Measurements from ENCODE around the gene SENP8.

The SENP8 gene

GRCh38 chr15:72113347-72114031 lies 4.7 kb upstream of the SENP8 start:
- DNase-seq, result no peak

DNA sequence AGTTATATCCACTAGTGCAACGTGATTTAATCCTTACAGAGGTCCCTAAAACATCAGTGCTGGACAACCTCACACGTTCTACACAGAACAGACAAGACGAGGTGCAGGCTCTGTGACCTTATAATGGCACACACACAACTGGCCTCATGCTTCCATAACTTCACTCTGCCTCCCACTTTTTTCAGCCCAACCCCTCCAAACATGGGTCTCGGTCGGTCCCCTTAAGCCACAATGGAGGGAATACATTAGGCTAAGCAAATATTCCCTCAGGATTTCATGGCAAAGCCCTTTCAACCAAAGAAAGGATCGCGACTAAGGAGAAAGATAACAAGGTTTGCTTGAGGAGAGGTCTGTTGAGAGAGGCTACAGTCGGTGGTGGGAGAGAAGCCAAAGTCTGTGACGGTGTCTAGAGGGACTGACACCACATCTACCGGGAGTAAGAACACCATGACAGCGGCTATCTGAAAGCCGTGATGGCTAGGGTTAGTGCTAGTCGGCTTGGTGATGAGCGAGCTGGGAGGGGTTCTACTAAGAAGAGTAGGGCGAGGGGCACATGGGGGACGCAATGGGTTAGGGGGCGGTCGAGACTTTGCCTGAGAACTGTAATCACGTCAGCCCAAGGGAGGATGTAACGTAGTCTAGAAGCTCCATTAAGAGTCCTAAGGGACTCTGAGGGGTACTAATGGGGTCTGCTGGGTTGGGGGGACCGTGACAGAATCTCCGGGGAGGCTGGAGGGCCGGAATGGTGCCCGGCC lies 1.3 kb upstream of the SENP8 start:
- DNase-seq, result no peak

DNA sequence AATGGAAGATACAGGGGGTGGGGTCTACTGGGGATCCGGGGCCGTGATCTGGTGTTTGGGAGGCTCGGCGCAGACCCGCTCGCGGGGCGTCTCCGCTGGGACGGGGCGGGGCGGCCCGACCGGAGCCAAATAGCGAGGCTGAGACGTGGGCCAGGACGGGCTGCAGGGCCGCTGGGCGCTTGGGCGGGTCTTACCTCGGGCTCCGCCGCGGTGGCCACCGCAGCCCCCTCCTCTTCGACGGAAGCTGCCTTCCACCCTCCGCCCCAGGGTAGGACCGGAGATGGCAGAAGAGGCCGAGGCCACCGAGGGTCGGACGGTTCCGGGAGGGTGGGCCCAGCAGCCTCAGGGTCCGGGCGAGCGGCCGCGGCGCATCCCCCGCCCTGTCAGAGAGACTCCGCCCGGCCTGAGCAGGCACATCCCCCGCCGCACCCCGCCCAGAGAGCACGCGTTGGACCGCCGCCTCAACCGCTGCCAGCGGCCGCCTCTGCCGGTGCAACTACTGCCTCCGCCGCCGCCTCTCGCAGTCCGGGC lies 652 bp upstream of the SENP8 start:
- DNase-seq, result no peak

DNA sequence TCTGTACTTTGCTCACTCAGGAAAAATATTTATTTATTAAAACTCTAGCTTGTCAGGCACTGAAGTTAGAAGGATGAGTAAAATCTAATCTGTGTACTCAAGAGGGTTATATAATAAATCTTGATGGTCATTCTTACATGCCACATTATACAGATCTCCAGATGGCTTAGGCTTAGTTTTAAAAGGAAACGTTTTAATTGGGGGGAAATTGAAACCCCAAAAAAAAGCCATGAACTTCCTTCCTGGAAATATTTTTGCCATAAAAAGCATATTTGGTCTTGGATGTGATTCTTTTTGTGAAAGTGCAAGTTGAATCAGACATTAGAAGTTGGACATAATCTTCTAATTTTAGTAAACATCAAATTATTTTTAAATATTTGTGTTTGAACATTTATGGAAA lies 6.0 kb downstream of the SENP8 start:
- no peak for DNase-seq

DNA sequence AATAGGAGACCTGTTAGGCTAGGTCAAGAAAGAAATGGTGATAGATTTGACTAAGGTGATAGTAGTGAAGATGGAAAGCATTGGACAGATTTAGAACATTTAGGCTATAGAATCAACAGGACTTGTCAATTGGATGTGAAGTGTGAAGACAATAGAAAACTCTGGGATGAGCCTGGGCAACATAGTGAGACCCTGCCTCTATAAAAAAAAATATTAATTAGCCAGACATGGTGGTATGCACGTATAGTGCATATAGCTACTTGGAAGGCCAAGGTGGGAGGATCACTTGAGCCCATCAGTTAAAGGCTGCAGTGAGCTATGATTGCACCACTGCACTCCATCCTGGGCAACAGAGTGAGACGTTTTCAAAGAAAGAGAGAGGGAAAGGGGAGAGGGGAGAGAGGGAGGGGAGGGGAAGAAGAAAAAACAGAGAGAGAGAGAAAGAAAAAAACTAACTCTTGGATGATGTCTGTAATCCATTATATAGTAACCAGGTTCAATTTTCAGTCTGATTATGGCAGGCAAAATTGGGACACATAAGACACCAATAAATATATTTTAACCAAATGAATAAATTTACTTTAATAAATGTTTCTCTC lies 9.6 kb downstream of the SENP8 start:
- DNase-seq, result no peak

DNA sequence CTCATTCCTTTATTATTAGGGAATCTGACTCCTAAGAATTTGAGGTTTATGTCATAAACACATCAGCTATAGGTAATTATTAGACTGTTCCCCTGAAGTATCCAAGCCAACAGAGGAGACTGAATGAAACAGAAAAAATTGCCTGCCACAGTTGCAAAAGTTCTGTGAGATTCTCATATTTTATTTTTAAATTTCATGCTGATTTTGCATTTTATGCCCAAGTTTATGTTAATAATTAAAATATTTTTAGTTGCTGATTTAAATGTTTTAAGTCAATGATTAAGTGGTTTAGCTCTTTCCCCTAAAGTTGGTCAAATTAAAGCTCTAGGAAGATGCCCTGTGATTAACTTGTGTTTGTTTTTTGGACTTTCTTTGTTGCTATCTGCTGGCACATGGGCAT lies 10.2 kb downstream of the SENP8 start:
- no peak for DNase-seq

GRCh38 chr15:72130272-72130671 lies 12.1 kb downstream of the SENP8 start:
- DNase-seq, result no peak

- no peak for DNase-seq
Measured at GRCh38 chr15:72131922-72132321, 13.7 kb downstream of the SENP8 start.

- DNase-seq, result no peak
Measured at GRCh38 chr15:72133211-72133610, 15.0 kb downstream of the SENP8 start.

- no peak for DNase-seq
Measured at GRCh38 chr15:72135719-72136118, 17.5 kb downstream of the SENP8 start.

- no peak for DNase-seq
Measured at GRCh38 chr15:72136170-72137051, 18.2 kb downstream of the SENP8 start.

DNA sequence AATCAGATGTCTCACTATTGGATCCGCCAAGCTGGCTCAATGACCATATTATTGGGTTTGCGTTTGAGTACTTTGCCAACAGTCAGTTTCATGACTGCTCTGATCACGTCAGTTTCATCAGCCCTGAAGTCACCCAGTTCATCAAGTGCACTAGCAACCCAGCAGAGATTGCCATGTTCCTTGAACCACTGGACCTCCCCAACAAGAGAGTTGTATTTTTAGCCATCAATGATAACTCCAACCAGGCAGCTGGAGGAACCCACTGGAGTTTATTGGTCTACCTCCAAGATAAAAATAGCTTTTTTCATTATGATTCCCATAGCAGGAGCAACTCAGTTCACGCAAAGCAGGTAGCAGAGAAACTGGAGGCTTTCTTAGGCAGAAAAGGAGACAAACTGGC lies 21.5 kb downstream of the SENP8 start:
- no peak for DNase-seq

- DNase-seq, result no peak
Measured at GRCh38 chr15:72140088-72140487, 21.9 kb downstream of the SENP8 start.

DNA sequence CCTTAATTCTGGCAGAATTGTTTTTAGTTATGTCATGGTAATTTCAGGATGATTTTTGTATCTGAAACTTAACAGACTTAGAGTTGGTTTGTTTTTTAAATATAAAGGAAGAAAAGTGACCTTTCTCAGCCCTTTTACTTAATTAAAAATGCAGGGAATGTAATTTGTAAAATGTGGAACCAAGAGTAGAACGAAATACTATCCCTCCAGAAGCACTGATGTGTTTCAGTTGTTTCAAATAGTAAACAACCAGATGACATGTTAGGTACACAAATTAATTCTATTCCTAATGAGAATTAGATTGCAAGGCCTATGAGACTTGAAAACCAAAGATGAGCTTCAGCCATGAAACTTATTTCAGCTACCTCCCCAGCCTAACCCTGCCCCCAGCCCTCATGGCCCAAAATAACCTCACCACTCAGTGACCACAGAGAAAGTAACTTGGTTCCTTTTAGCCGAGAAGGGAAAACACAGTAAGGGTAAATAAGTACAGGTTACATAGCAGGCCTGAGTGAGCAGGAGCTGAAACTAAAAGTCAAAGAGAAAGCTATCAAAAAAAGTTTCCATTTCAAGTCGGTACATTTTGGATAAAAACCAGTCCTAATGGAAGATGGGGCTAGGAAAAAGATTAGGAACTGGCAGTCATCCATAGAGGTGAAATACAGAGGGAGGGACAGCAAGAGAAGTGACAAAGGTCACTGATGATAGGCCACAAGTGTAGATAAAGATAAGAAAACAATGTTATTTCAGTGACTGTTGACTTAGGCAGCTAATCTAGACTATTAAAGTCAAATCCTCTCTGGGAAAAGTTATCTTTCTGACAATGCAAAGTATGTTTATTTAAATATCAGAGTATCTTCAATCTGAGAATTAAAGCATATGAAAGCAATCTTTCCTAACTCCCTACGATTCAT lies 23.2 kb downstream of the SENP8 start:
- DNase-seq, result no peak

DNA sequence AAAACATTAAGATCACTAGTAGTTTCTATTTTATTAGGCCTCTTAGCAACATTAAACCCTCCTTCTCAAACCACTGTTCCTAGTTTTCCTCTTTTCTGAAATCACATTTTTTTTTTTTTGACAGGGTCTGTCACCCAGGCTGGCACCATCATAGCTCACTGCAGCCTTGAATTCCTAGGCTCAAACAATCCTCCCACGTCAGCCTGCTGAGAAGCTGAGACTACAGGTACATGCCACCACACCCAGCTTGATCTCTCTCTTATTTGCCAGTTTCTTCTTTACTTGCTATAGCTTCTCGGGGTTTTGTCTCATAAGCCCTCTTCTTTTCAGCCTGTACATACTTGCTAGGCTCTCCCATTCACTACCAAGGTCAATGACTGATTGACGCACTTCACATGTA lies 28.0 kb downstream of the SENP8 start:
- DNase-seq, result no peak

- DNase-seq, result no peak
Measured at GRCh38 chr15:72146934-72147333, 28.7 kb downstream of the SENP8 start.

GRCh38 chr15:72147418-72147817 lies 29.2 kb downstream of the SENP8 start:
- DNase-seq, result no peak

- no peak for DNase-seq
Measured at GRCh38 chr15:72153269-72154000, 35.2 kb downstream of the SENP8 start.

DNA sequence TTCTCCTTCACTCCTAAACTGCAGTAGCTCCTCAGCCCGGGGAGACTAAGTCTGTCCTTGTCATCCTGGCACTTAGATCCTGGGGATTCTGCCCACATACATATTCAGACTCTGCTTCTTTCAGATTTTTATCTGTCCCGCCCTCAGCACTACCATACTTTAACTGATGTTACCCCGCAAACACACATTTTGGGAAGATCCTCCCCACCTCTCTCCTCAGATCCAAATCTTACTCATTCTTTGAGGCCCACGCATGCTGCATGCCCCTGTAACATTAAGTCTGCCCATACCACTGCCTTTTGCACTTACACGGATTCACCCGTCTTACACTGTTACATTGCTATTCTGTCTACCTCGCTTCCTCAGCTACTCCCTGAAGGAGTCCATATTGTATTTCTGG lies 36.1 kb downstream of the SENP8 start:
- no peak for DNase-seq

DNA sequence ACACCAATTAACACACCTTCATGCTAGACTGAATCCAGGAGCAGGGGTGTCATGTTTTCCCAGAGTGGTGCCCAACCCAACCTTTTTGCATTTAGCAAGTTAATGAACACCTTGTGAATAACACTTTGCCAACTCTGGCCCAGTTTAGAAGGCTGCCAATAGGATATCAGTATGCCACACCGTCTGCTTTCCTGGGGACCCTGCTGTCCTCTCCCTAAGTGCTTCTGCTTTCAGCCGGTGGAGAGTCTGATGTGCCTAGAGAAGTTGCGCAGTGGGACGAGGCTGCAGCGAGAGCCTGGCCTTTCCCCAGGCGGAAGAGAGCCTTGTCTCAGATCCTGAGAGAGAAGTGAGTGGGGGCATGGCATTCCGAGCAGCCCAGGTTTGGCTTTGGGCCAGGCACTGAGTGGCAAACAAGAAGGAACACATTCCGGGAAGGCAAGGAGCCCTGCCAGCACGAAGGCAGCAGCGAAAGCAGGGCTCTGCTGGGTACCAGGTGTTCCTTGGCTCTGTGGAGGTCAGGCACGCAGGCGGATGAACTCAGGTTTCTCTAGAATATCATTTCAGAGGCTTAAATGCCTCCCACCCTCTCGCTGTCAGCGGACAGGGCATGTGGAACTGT lies 36.9 kb downstream of the SENP8 start:
- no peak for DNase-seq
